A549 (cell line): Measurements from ENCODE around the gene SLC16A10.

Source experiments
- CEBPB ChIP-seq, 2 experiments: fragments of >200 bp in 1 of 2; sonication (Bioruptor Twin) in 1 of 2; formaldehyde crosslinking in 1 of 2; IDR thresholded peaks; 2 replicates each; pipeline ENCODE4 v1.6.1; 2012 to 2016
- CTCF ChIP-seq: fragments of >200 bp; sonication (Bioruptor Twin); formaldehyde crosslinking; IDR thresholded peaks from 3 replicates; pipeline ENCODE4 v1.5.1; 2016
- EP300 ChIP-seq, 2 experiments: fragments of >200 bp; sonication (Bioruptor Twin); formaldehyde crosslinking; IDR thresholded peaks; 2 replicates in 1 of 2; 3 replicates in 1 of 2; pipeline ENCODE4 v1.6.1; 2016 to 2017
- HMGXB4 ChIP-seq: fragments of 250-450 bp; sonication (Bioruptor Pico); IDR thresholded peaks from 2 replicates; pipeline ENCODE4 v1.5.0; 2021; ENCODE audit warnings: mild to moderate bottlenecking, moderate library complexity, borderline replicate concordance
- MAX ChIP-seq: IDR thresholded peaks from 2 replicates; pipeline ENCODE4 v1.6.1; 2012
- POLR2A ChIP-seq: IDR thresholded peaks from 2 replicates; pipeline ENCODE4 v1.6.1; 2012; ENCODE audit warnings: mild to moderate bottlenecking, low read length

- TF ChIP-seq CTCF (no peak), EP300 (IDR thresholded peaks at IDR 0.05) (no peak), CEBPB (IDR thresholded peaks at IDR 0.05) (no peak), MAX (no peak), POLR2A (no peak), HMGXB4 (no peak)
These were observed 41.7 kb downstream of the SLC16A10 start for GRCh38 chr6:111129013-111129412.
